Measurements from ENCODE around the gene SRGAP1.
"Not testable (repeated sequence)": the region's sequence is repeated elsewhere in the genome, so short reads cannot be mapped to it uniquely, and the experiment has no call there.

SRGAP1 gene

GRCh38 chr12:64124511-64125197, 280.2 kb downstream of the SRGAP1 start:
- TF ChIP-seq, protein P1, sequence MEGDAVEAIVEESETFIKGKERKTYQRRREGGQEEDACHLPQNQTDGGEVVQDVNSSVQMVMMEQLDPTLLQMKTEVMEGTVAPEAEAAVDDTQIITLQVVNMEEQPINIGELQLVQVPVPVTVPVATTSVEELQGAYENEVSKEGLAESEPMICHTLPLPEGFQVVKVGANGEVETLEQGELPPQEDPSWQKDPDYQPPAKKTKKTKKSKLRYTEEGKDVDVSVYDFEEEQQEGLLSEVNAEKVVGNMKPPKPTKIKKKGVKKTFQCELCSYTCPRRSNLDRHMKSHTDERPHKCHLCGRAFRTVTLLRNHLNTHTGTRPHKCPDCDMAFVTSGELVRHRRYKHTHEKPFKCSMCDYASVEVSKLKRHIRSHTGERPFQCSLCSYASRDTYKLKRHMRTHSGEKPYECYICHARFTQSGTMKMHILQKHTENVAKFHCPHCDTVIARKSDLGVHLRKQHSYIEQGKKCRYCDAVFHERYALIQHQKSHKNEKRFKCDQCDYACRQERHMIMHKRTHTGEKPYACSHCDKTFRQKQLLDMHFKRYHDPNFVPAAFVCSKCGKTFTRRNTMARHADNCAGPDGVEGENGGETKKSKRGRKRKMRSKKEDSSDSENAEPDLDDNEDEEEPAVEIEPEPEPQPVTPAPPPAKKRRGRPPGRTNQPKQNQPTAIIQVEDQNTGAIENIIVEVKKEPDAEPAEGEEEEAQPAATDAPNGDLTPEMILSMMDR (IDR thresholded peaks at IDR 0.05; ENCODE audit: extremely low read depth, missing control alignments): no peak
- no peak for DNase-seq (ENCODE audit: low spot score)

GRCh38 chr12:64125913-64126312, 281.4 kb downstream of the SRGAP1 start:
- TF ChIP-seq, protein P1 (IDR thresholded peaks at IDR 0.05; ENCODE audit: extremely low read depth, missing control alignments): no peak
- DNase-seq (ENCODE audit: low spot score): no peak

GRCh38 chr12:64127811-64128210, 283.3 kb downstream of the SRGAP1 start:
- no peak for DNase-seq (ENCODE audit: low spot score)
- TF ChIP-seq, protein P1 (IDR thresholded peaks at IDR 0.05; ENCODE audit: extremely low read depth, missing control alignments): no peak

DNA sequence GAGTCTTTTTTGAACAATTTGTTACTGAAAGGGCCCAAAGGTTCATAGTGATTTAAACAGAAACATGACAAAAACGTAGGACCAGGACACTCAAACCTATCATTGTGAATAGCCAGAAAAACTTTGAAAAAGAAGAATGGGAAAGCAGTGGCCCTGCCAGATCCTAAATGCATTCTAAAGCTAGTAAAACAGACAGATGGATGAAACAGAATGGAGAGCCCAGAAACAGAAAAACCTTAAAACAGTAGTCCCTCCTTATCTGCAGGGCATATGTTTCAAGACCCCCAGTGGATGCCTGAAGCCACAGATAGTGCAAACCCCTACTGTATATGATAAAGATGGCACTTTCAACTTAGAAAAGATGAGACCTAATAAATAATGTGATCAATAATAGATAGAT, 283.9 kb downstream of the SRGAP1 start:
- DNase-seq (ENCODE audit: low spot score): no peak
- TF ChIP-seq, protein P1 (IDR thresholded peaks at IDR 0.05; ENCODE audit: extremely low read depth, missing control alignments): no peak

- not testable (repeated sequence) for DNase-seq (ENCODE audit: low spot score)
Measured at GRCh38 chr12:64130476-64130875, 286.0 kb downstream of the SRGAP1 start.

DNA sequence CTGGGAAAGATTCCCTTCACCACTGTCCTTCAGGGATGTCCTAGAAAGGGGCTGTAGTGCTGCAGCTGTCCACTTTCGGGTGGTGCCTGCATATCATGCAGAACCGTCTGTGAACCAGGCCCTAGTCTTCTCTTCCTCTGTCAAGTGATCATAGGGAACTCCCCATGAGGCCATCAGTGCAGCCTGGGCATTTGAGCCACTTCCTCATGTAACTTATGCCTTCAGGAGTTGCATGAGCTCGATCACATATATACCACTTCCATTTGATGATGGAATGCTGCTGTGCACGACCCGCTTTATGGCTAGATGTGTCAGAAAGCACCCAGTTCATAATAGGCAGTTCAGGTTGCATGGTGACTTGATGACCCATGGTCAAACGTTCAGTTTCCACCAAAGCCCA, 287.0 kb downstream of the SRGAP1 start:
- not testable (repeated sequence) for DNase-seq (ENCODE audit: low spot score)

- DNase-seq (ENCODE audit: low spot score): not testable (repeated sequence)
Measured at GRCh38 chr12:64132672-64133071, 288.2 kb downstream of the SRGAP1 start.

- DNase-seq (ENCODE audit: low spot score): no peak
- TF ChIP-seq, protein P1 (IDR thresholded peaks at IDR 0.05; ENCODE audit: extremely low read depth, missing control alignments): no peak
Measured at GRCh38 chr12:64137117-64137516, 292.6 kb downstream of the SRGAP1 start.

- DNase-seq (ENCODE audit: low spot score): no peak
- TF ChIP-seq, protein P1 (IDR thresholded peaks at IDR 0.05; ENCODE audit: extremely low read depth, missing control alignments): no peak
Measured at GRCh38 chr12:64139021-64139420, 294.5 kb downstream of the SRGAP1 start.
